HEK293 (cell line): Measurements from ENCODE around the gene CLVS2.

ENCODE experiments used
- CTCF ChIA-PET: fragments of 350-600 bp; formaldehyde crosslinking; extraction: SDS; loops from one replicate; lab custom pipeline; 2021; ENCODE audit warnings: antibody characterized with exemption; lab: Yijun Ruan, JAX
- POLR2A ChIA-PET: fragments of 300-600 bp; formaldehyde crosslinking; extraction: SDS; loops from one replicate; lab custom pipeline; 2020; ENCODE audit warnings: antibody characterized with exemption, inconsistent platforms; lab: Yijun Ruan, JAX
- H3K27ac ChIP-seq: fragments of 200-500 bp; sonication (Bioruptor generic); 2 replicates; pipeline ENCODE4 v1.5.1; 2014; ENCODE audit warnings: low read depth, low read length, control low read depth, inconsistent platforms; ENCODE audit errors: extremely low read depth
- H3K36me3 ChIP-seq, 2 experiments: fragments of 200-500 bp in 1 of 2; sonication (Bioruptor generic) in 1 of 2; 1 replicate in 1 of 2; 2 replicates in 1 of 2; pipeline ENCODE4 v1.5.1; 2014 to 2017; ENCODE audit warnings: inconsistent platforms in 2 of 2, low read length in 2 of 2; ENCODE audit not compliant: control insufficient read depth in 2 of 2, insufficient read depth in 1 of 2
- H3K4me1 ChIP-seq: fragments of 200-500 bp; sonication (Bioruptor generic); 2 replicates; pipeline ENCODE4 v1.5.1; 2014; ENCODE audit warnings: mild to moderate bottlenecking, low read length, inconsistent platforms; ENCODE audit not compliant: control insufficient read depth, insufficient read depth
- H3K4me3 ChIP-seq: 2 replicates; pipeline ENCODE4 v1.5.1; 2011; ENCODE audit warnings: low read depth, mild to moderate bottlenecking, control low read depth, low read length, moderate library complexity
- H3K9me3 ChIP-seq: fragments of 200-500 bp; sonication (Bioruptor generic); 2 replicates; pipeline ENCODE4 v1.5.1; 2014; ENCODE audit warnings: low read depth, low read length, inconsistent platforms; ENCODE audit not compliant: control insufficient read depth, insufficient read depth
- BCL6B ChIP-seq: fragments of 450-650 bp; formaldehyde crosslinking; IDR thresholded peaks from 2 replicates; pipeline ENCODE4 v1.5.1; 2017; ENCODE audit warnings: missing biosample characterization, missing genetic modification characterization
- ELK4 ChIP-seq: IDR thresholded peaks from 2 replicates; pipeline ENCODE4 v1.6.1; 2011; ENCODE audit warnings: mild to moderate bottlenecking, low read depth, low read length, borderline replicate concordance
- FEZF1 ChIP-seq: fragments of 450-650 bp; formaldehyde crosslinking; IDR thresholded peaks from 2 replicates; pipeline ENCODE4 v1.5.1; 2016; ENCODE audit warnings: missing biosample characterization, missing genetic modification characterization
- HOXD13 ChIP-seq: sonication (generic); formaldehyde crosslinking; IDR thresholded peaks from 2 replicates; pipeline ENCODE4 v1.8.0; 2022; ENCODE audit warnings: missing genetic modification reagents, borderline replicate concordance
- KLF1 ChIP-seq: fragments of 450-650 bp; formaldehyde crosslinking; IDR thresholded peaks from 2 replicates; pipeline ENCODE4 v1.5.1; 2016; ENCODE audit warnings: missing biosample characterization, missing genetic modification characterization
- KLF10 ChIP-seq: fragments of 450-650 bp; IDR thresholded peaks from 2 replicates; pipeline ENCODE4 v1.5.1; 2018; ENCODE audit warnings: missing biosample characterization, mild to moderate bottlenecking, missing genetic modification characterization
- OSR2 ChIP-seq: fragments of 450-650 bp; formaldehyde crosslinking; IDR thresholded peaks from 2 replicates; pipeline ENCODE4 v1.5.1; 2016; ENCODE audit warnings: missing biosample characterization, missing genetic modification characterization
- REST ChIP-seq: fragments of 450-650 bp; formaldehyde crosslinking; IDR thresholded peaks from 2 replicates; pipeline ENCODE4 v1.5.1; 2016; ENCODE audit warnings: missing biosample characterization, missing genetic modification characterization
- SETDB1 ChIP-seq: IDR thresholded peaks from one replicate; pipeline ENCODE4 v1.6.1; 2017; ENCODE audit warnings: mild to moderate bottlenecking, low read length, moderate library complexity, mixed read lengths; ENCODE audit not compliant: insufficient read length
- ZBTB1 ChIP-seq: fragments of 450-650 bp; formaldehyde crosslinking; IDR thresholded peaks from 2 replicates; pipeline ENCODE4 v1.5.1; 2016; ENCODE audit warnings: missing biosample characterization, missing genetic modification characterization
- ZFP41 ChIP-seq: fragments of 450-650 bp; formaldehyde crosslinking; IDR thresholded peaks from 2 replicates; pipeline ENCODE4 v1.5.1; 2016; ENCODE audit warnings: missing biosample characterization, missing genetic modification characterization, borderline replicate concordance
- ZNF140 ChIP-seq: fragments of 450-650 bp; formaldehyde crosslinking; IDR thresholded peaks from 2 replicates; pipeline ENCODE4 v1.5.1; 2016; ENCODE audit warnings: missing biosample characterization, missing genetic modification characterization
- ZNF16 ChIP-seq: fragments of 450-650 bp; formaldehyde crosslinking; IDR thresholded peaks from 2 replicates; pipeline ENCODE4 v1.5.1; 2016; ENCODE audit warnings: low read depth, missing biosample characterization, missing genetic modification characterization
- ZNF19 ChIP-seq: fragments of 450-650 bp; formaldehyde crosslinking; IDR thresholded peaks from 2 replicates; pipeline ENCODE4; 2016; ENCODE audit warnings: missing biosample characterization, missing genetic modification characterization, low read depth
- ZNF202 ChIP-seq: fragments of 450-650 bp; formaldehyde crosslinking; IDR thresholded peaks from 2 replicates; pipeline ENCODE4 v1.5.1; 2016; ENCODE audit warnings: missing biosample characterization, missing genetic modification characterization, borderline replicate concordance
- ZNF221 ChIP-seq: fragments of 450-650 bp; formaldehyde crosslinking; IDR thresholded peaks from 2 replicates; pipeline ENCODE4 v1.5.1; 2017; ENCODE audit warnings: missing biosample characterization, missing genetic modification characterization, borderline replicate concordance
- ZNF24 ChIP-seq: fragments of 450-650 bp; formaldehyde crosslinking; IDR thresholded peaks from 2 replicates; pipeline ENCODE4 v1.5.1; 2016; ENCODE audit warnings: missing biosample characterization, missing genetic modification characterization
- ZNF549 ChIP-seq: fragments of 450-650 bp; IDR thresholded peaks from 2 replicates; pipeline ENCODE4 v1.5.1; 2018; ENCODE audit warnings: missing biosample characterization, missing genetic modification characterization, mild to moderate bottlenecking, inconsistent platforms, moderate library complexity
- ZNF571 ChIP-seq: fragments of 450-650 bp; formaldehyde crosslinking; IDR thresholded peaks from 2 replicates; pipeline ENCODE4 v1.5.0; 2017; ENCODE audit warnings: missing biosample characterization, missing genetic modification characterization
- ZNF596 ChIP-seq: fragments of 450-650 bp; IDR thresholded peaks from 2 replicates; pipeline ENCODE4 v1.5.0; 2018; ENCODE audit warnings: missing biosample characterization, mild to moderate bottlenecking, missing genetic modification characterization, moderate library complexity
- ZNF600 ChIP-seq: fragments of 450-650 bp; formaldehyde crosslinking; IDR thresholded peaks from 2 replicates; pipeline ENCODE4 v1.5.1; 2016; ENCODE audit warnings: missing biosample characterization, missing genetic modification characterization
- ZNF610 ChIP-seq: fragments of 450-650 bp; formaldehyde crosslinking; IDR thresholded peaks from 2 replicates; pipeline ENCODE4 v1.5.1; 2016; ENCODE audit warnings: missing biosample characterization, missing genetic modification characterization, borderline replicate concordance

CLVS2 gene

GRCh38 chr6:123062670-123063069, 66.6 kb downstream of the CLVS2 start:
- CTCF ChIA-PET: interaction anchor here (0.6 kb wide), 1 partner anchor 257 kb away, joined by 3 read pairs; no protein-coding TSS in a partner anchor
- TF ChIP-seq ZNF221 (no peak), ZNF610 (tag by site-specific recombination) (no peak), ZNF24 (no peak), ZBTB1 (tag by site-specific recombination) (no peak), ZNF596 (no peak), ELK4 (no peak), ZNF16 (tag by site-specific recombination) (no peak), SETDB1 (no peak), KLF10 (tag by site-specific recombination) (no peak), ZNF140 (no peak), ZNF549 (tag by site-specific recombination) (no peak), ZNF19 (no peak), KLF1 (no peak), ZFP41 (tag by site-specific recombination) (no peak), ZNF600 (tag by site-specific recombination) (no peak), BCL6B (no peak), HOXD13 (CRISPR knock-in tag) (no peak), OSR2 (tag by site-specific recombination) (no peak), ZNF202 (tag by site-specific recombination) (no peak), REST (tag by site-specific recombination) (no peak)
- Histone ChIP-seq H3K4me1 (no peaks in the 10 kb centered on the region), H3K9me3 (no peaks in the 10 kb centered on the region), H3K27ac (no peak overlapping the region), H3K36me3 (no peaks in the 10 kb centered on the region), H3K4me3 (no peak overlapping the region)
- POLR2A ChIA-PET: no interaction called here

GRCh38 chr6:123064038-123064437, 68.0 kb downstream of the CLVS2 start:
- Histone ChIP-seq H3K9me3 (no peaks in the 10 kb centered on the region), H3K36me3 (no peaks in the 10 kb centered on the region), H3K27ac (no peak overlapping the region), H3K4me3 (no peak overlapping the region), H3K4me1 (no peaks in the 10 kb centered on the region)
- ChIA-PET POLR2A (no interaction called here), CTCF (interaction anchor here (0.6 kb wide), 1 partner anchor 15 kb away, joined by 4 read pairs; no protein-coding TSS in a partner anchor)
- no peak for TF ChIP-seq FEZF1
- no peak for TF ChIP-seq ZNF571 (tag by site-specific recombination)
